ENCODE data around the gene CSTB. TPM values are rescaled to one million over a fixed set of nuclear protein-coding genes. Genes with fewer than 3 reads are reported as not detected.
"Not testable (repeated sequence)": the region's sequence is repeated elsewhere in the genome, so short reads cannot be mapped to it uniquely, and the experiment has no call there.

The CSTB gene
- total RNA-seq, 1 donor from 2014 or later = 27.7 TPM

- no peak overlapping the region for H3K9ac ChIP-seq (ENCODE audit: low read length)
- no peaks in the 10 kb centered on the region for H3K27me3 ChIP-seq (ENCODE audit: insufficient read depth, low read length)
- no peak overlapping the region for H2AFZ ChIP-seq (ENCODE audit: low read depth, low read length)
- H4K20me1 ChIP-seq (ENCODE audit: insufficient read depth, low read length) = no peaks in the 10 kb centered on the region
- H3K4me3 ChIP-seq (ENCODE audit: insufficient read depth, low read depth, low read length) = no peak overlapping the region
- Mint-ChIP-seq H3K4me3 (ENCODE audit: unreplicated experiment) (no peak overlapping the region), H3K4me1 (ENCODE audit: low read depth, unreplicated experiment) (peaks cover 5% of the 10 kb centered on the region), H3K36me3 (ENCODE audit: low read depth, unreplicated experiment) (peaks cover 3% of the 10 kb centered on the region), H3K27ac (ENCODE audit: unreplicated experiment) (no peak overlapping the region), H3K27me3 (ENCODE audit: low read depth, unreplicated experiment) (peaks cover 4% of the 10 kb centered on the region), H3K9me3 (ENCODE audit: unreplicated experiment) (peaks cover 2% of the 10 kb centered on the region)
- H3K4me1 ChIP-seq (ENCODE audit: insufficient read depth, low read length) = peaks cover 9% of the 10 kb centered on the region
- FAIRE-seq = peak; percentile 43
- no peaks in the 10 kb centered on the region for H3K36me3 ChIP-seq (ENCODE audit: insufficient read depth, low read length)
- H3K27ac ChIP-seq (ENCODE audit: low read depth, low read length) = no peak overlapping the region
- H3K9me3 ChIP-seq (ENCODE audit: insufficient read depth, low read depth, low read length) = no peaks in the 10 kb centered on the region
- DNase-seq (ENCODE audit: low read depth) = peak; percentile 45
- TF ChIP-seq CTCF (IDR thresholded peaks at IDR 0.05; ENCODE audit: insufficient read depth, low read depth, low read length) = no peak
- TF ChIP-seq EZH2 (IDR thresholded peaks at IDR 0.05; ENCODE audit: insufficient read depth, low read length) = no peak
- no peak overlapping the region for H3K4me2 ChIP-seq (ENCODE audit: low read length)
- no peaks in the 10 kb centered on the region for H3K79me2 ChIP-seq (ENCODE audit: insufficient read depth, low read length)
These were observed 48.5 kb upstream of the CSTB start for GRCh38 chr21:43824333-43825241.

GRCh38 chr21:43822741-43823140 lies 46.6 kb upstream of the CSTB start:
- H3K27me3 ChIP-seq (ENCODE audit: insufficient read depth, low read length); H3K27ac ChIP-seq (ENCODE audit: low read depth, low read length); H2AFZ ChIP-seq (ENCODE audit: low read depth, low read length); H3K4me3 ChIP-seq (ENCODE audit: insufficient read depth, low read depth, low read length); DNase-seq (ENCODE audit: low read depth); H3K4me3 Mint-ChIP-seq (ENCODE audit: unreplicated experiment); H3K9me3 ChIP-seq (ENCODE audit: insufficient read depth, low read depth, low read length); FAIRE-seq; H3K36me3 Mint-ChIP-seq (ENCODE audit: low read depth, unreplicated experiment); H4K20me1 ChIP-seq (ENCODE audit: insufficient read depth, low read length); H3K4me2 ChIP-seq (ENCODE audit: low read length); H3K4me1 ChIP-seq (ENCODE audit: insufficient read depth, low read length); H3K27me3 Mint-ChIP-seq (ENCODE audit: low read depth, unreplicated experiment); H3K36me3 ChIP-seq (ENCODE audit: insufficient read depth, low read length); H3K9me3 Mint-ChIP-seq (ENCODE audit: unreplicated experiment); H3K79me2 ChIP-seq (ENCODE audit: insufficient read depth, low read length); H3K4me1 Mint-ChIP-seq (ENCODE audit: low read depth, unreplicated experiment); H3K9ac ChIP-seq (ENCODE audit: low read length); H3K27ac Mint-ChIP-seq (ENCODE audit: unreplicated experiment): not testable (repeated sequence)

- H3K4me3 ChIP-seq (ENCODE audit: insufficient read depth, low read depth, low read length); H3K27ac Mint-ChIP-seq (ENCODE audit: unreplicated experiment); H4K20me1 ChIP-seq (ENCODE audit: insufficient read depth, low read length); DNase-seq (ENCODE audit: low read depth); H3K9ac ChIP-seq (ENCODE audit: low read length); H3K79me2 ChIP-seq (ENCODE audit: insufficient read depth, low read length); H3K4me1 Mint-ChIP-seq (ENCODE audit: low read depth, unreplicated experiment); H3K27me3 Mint-ChIP-seq (ENCODE audit: low read depth, unreplicated experiment); H3K36me3 ChIP-seq (ENCODE audit: insufficient read depth, low read length); H2AFZ ChIP-seq (ENCODE audit: low read depth, low read length); H3K4me3 Mint-ChIP-seq (ENCODE audit: unreplicated experiment); H3K27me3 ChIP-seq (ENCODE audit: insufficient read depth, low read length); H3K9me3 ChIP-seq (ENCODE audit: insufficient read depth, low read depth, low read length); H3K4me2 ChIP-seq (ENCODE audit: low read length); H3K9me3 Mint-ChIP-seq (ENCODE audit: unreplicated experiment); H3K36me3 Mint-ChIP-seq (ENCODE audit: low read depth, unreplicated experiment); FAIRE-seq; H3K4me1 ChIP-seq (ENCODE audit: insufficient read depth, low read length); H3K27ac ChIP-seq (ENCODE audit: low read depth, low read length): not testable (repeated sequence)
These were observed 46.1 kb upstream of the CSTB start for GRCh38 chr21:43822166-43822565.
